GM15510 (cell line): Measurements from ENCODE around the gene NELL1.

Source experiments
- POLR2A ChIP-seq: IDR thresholded peaks from 3 replicates; pipeline ENCODE4 v1.6.1; 2011; ENCODE audit warnings: borderline replicate concordance; ENCODE audit not compliant: insufficient read length; ENCODE audit errors: extremely low read depth

NELL1 gene

DNA sequence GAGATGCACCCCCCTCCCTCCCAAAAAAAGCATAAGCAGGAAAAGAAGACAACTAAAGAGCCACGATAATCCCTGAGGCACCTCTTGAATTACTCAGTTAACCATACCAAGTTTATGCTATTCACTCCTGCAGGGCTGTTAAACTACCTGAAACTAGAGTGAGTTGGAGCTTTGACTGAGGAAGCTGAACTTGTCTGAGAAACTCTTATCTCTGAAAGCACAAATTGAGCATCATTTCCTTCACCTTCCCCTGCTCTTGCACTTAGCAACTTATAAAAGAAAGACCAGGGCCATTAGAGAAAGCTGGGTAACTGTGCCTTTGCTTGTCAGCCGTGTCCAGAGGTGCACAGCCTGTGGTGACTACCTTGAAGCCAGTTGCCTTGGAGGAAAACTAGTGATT lies 745.6 kb downstream of the NELL1 start:
- TF ChIP-seq POLR2A = no peak

DNA sequence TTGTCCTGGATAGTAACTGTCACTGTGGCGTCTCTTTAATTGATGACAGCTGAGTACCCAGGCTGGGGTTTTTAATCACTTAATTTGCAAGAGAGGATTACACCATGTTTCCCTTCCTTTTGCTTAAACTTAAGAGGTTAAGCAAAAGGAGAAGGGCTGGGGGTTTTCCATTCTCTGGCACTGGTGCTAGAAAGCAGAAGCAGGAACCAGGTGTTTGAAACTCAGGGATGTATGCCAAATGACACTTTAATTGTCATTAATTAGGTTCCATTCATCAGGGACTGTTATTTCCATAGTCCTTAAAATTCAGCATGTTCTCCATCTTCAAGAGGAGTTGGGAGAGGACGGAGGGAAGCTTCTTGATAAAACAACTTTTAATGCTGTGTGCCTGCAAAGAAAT lies 746.2 kb downstream of the NELL1 start:
- no peak for TF ChIP-seq POLR2A

DNA sequence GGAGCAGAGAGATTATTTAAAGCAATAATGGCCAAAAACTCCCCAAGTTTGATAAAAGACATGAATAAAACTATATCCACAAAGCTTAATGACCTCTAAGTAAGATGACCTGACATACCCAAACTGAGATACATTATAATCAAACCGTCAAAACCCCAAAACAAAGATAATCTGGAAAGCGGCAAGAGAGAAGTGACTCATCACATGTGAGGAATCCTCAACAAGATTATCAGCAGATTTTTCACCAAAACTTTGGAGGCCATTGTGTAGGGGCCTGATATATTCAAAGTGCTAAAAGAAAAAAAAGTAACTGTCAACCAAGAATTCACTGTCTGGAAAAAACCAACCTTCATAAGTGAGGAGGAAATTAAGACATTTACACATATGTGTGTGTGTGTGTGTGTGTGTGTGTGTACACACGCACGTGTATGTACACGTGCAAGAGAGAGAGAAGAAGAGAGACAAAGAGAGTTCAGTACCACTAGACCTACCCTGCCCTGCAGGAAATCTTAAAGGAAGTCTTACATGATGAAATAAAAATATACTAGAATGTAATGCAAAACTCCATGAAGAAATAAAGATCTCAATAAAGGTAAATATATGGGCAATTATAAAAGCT lies 752.4 kb downstream of the NELL1 start:
- no peak for TF ChIP-seq POLR2A

DNA sequence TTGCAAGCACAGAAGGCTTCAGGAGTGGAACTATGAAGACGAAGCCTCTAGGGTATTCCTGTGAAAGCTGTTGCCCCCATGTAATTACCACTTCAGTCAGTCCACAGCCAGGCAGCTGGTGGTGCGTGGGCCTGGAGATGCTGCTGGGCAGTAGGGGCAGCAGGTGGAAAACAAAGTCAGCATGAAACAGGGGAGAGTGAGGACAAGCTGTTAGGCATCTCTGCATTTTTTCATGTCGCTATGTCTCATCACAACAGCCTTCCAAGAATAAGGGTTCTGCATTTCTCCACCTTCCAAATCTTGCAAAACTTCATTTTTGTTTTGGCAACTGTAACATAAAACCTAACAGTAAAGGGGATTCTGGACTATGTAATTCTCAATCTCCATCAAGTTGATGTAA lies 757.5 kb downstream of the NELL1 start:
- TF ChIP-seq POLR2A = no peak

DNA sequence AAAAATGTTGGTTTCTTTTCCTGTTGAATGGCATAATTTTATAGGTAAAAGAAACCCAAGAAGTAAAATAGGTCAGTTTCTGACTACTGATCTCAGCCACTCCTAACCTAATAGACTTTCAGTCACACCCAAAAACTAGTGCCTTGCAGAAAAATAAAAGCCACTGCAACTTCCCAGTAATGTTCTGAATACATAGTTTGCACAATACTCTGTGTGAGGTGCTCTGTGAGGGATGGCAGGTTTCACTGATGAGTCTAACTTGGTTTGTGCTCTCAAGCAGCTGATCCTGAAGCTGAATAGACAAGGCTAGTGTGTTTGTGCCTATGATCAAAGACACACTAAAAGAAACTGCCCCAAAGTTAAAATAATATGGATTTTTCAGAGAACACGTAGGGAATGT lies 758.3 kb downstream of the NELL1 start:
- no peak for TF ChIP-seq POLR2A

DNA sequence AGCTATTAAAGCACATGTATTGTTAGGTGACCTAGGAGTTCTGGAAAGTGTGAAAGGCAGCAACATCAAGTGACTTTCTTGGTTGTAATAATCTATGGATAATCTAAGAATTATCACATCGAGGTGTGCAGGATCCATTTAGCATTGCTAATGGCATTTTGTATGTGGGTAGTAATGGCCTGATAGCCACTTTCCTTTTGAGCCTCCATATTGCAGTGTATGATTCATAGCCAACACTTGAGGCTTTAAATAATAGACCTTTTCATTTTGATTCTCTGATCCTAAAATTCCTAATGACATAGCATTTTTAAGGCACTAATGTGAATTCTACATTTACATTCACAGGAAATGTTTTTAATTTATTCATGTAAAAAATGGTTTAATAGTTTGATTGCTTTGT lies 759.4 kb downstream of the NELL1 start:
- TF ChIP-seq POLR2A = no peak

DNA sequence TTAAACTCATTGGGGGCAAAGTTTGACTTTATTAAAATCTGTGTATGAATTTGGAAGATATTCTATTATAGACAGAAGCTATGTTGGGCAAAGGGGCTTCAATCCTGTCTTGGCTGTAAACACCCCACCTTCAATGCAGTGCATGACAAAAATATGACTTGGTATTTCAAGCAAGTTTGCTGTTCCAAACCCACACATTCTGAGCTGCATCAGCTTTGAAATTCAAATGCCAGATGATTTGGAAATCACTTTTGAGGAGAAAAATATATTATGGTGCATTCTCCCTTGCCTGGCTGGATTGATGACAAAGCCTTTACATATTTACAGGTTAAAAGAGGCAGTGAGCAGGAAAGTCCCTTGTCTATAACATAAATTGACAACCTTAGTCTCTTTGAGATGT lies 760.0 kb downstream of the NELL1 start:
- TF ChIP-seq POLR2A = no peak

DNA sequence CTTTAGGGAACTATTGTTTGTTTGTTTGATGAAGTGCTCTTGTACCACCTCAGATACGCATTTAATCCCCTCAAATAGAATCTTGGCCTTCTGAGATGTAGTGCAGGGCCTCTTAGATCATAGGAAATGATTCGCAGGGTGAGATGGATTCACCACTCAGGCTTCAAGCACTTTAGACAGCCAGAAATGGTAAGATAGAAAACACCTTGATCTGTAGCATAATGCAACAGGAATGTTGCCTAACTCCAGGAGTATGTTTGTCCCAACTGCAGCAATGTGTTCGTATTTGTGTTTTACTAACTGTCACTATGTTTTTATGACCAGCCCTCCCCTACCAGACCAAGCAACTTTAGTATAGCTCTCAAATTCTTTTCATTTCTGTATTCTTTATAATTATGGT lies 761.2 kb downstream of the NELL1 start:
- TF ChIP-seq POLR2A = no peak

DNA sequence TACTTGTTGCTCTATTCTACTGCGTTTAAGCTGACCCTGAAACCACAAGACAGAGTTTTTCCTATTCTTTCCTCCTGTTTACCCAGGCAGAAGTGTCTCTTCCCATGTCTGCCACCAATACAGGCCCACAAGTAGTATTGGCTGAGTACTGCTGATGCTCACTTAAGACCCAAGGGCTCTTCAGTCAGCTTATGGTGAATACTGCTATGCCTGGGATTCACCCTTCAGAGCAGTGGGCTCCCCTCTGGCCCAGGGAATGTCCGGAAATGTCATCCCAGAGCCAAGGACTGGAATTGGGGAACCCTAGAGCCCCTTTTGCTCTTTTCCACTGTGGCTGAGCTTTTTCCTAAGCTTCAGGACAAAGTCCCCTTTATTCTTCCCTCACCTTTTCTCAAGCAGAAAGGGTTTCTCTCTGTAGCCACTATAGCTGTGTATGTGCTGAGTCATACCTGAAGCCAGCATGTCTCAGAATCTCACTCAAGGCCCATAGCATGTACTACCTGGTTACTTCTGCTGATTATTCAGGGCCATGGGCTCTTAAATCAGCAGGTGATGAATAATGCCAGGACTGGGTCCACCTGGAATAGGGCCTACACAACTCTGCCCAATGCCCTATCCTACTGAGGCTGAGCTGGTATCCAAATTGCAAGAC lies 777.7 kb downstream of the NELL1 start:
- TF ChIP-seq POLR2A = no peak

DNA sequence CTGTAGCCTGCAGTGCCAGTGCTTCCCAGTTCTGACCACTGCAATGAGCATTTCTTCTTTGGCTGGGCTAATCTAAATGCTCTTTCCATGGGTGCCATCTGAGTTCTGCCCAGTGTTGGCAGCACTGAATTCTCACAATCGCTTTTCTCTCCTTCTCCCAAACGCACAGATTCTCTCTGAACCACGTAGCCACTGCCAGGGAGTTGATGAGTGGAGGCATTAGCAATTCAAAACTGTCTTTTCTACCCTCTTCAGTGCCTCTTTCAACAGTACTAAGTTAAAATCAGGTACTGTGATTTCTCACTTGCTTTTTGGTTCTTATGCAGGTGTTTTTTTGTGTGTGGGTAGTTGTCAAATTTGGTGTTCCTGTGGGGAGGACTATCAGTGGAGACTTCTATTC lies 778.5 kb downstream of the NELL1 start:
- TF ChIP-seq POLR2A = no peak

DNA sequence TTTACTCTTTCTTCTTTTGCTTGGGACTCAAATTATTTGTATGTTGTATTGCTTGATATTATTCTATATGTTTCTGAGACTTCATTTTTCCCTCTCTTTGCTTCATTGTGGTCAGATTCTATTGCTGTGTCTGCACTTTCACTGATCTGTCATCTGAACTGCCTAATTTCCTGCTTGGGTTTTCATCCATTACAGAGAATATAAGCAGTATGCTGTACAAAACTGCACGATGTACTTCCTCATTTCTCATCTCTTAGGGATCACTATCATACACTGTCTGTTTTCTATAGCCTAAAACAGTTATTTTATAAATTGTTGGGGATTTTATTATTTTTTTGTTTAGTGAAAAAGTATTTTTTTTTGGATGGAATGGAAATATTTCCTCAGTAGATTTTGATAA lies 786.8 kb downstream of the NELL1 start:
- TF ChIP-seq POLR2A = no peak

DNA sequence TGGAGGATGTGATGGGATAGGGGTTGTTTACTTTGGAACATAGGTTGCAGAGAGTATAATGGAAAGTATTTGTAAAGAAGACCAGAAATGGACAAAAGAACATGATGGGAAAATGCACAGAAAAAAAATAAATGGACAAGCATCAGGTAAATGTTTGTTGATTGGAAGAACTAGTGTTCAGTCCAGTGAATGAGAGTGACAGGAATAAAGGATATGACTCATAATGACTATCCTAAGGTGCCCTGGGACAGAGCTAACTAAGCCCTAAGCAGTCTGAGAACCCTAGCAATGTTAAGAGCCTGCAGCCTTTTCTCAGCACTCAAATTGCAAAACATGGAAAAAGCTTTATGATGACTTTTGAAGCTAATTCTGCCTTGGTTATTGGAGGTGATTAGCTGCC lies 790.7 kb downstream of the NELL1 start:
- no peak for TF ChIP-seq POLR2A

DNA sequence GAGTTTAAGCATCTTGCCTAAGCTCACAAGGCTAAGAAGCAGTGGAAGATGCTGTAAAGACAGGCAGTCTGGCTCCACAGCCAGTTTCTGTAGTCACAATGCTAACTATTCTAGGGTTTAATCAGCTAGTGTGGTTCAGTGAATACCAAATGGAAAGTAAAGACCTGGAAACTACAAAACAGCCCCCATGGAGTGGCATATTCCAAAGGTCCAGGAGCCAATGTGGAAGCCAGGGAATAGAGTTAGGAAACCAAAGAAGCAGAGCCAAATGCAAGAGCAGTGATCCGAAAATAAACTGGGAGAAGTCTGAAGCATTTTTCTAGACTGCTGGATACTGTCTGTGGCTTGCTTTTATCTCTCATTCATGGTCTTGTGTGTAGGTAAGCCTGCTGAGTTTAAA lies 792.3 kb downstream of the NELL1 start:
- no peak for TF ChIP-seq POLR2A

DNA sequence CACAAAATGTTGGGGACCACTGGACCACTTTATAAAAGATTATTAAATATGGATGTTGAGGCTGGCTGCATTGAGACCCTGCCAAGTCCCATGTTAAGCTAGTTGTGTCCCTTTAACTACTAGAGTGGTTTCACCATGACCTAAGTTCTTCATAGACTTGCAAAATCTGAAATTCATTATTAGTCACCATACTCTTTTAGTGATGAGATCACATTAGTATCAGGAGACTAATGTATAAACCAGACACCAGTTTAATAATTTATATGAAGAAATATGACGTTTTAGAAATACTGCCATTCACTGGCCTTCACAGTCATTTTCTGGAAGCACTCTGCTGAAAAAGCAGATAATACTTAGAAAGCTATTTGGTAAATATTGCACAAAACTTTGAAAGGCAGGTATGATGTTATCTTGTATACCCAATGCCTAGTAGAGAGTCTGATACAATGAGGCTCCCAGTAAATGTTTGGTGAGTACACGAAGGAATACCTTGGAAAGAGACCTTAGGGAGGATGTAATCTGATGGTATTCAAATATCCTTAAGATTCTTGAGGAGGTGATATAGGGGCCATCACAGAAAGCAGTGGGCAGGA lies 795.3 kb downstream of the NELL1 start:
- TF ChIP-seq POLR2A = no peak

DNA sequence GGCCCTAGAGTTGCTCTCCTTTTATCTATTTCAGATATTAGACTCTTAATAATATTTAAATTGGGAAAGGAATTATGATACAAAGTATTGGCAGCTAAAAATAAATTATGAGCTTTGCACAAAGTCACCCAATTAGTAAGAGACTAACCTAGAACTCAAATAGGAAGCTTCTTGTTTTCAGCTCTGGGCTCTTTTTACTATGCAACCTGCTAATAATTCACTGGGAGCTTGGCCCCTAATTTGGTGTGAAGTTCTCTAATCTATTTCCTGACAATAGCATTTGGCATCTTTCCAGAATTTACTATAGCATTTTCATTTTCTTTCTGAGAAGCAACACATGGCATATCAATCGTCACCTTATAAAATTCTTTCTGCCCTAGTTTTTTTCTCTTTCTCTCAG lies 795.8 kb downstream of the NELL1 start:
- no peak for TF ChIP-seq POLR2A

DNA sequence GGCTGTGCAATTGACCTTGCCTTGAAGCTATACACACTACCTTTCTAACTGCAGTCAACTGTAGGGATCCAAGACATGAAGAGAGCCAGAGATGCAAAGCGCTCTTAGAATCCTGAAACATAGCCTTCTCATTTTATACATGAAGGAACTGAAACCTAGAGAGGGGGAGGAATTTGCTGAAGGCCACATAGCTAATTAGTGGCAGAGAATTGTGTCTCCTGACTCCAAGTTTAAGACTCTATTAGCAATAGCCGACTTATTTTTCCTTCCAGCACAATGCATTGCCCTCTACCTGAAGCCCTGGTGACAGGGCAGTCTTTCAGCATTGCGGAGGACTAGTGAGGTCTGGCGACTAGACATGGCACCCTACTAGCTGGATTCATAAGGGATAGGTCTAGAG lies 796.5 kb downstream of the NELL1 start:
- no peak for TF ChIP-seq POLR2A
